SHP77 (cell line): ENCODE data around the gene ZDHHC23.

ENCODE experiments used
- DNase-seq, 2 experiments: peaks; one replicate each; lab custom pipeline; 2025; lab: John Stamatoyannopoulos, UW

Gene ZDHHC23

DNA sequence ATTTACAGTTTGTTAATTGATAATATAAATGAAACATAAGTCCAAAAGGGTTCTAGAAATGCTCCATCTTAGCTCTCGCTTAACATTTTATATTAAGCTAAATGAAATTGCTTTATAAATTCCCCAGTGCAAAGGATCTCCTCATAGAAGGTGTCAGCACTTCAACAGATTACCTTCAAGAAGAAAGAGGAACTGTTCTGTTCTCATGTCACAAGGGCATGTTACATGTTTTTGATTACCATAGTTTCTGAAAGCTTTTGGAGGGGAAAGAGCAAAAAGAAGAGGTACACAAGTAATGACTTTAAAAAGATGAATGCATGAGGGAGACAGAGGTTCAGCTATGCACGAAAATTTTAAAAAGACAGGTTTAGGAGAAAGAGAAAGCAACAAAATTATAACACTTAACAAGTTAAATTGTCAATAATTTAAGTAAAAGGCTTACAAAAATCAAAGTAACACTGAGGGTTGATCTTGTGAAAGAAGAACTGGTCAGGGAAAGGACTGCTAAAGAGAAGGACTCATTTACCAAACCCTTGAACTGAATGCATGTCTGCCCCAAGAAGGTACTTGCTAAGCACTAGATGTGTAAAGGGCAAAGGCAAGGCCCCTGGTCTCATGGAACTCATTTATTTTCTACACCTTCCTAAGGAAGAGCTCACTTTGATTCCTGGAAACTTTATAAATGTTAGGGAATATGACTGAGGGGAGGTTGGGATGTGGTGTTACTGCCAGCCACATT lies 63.4 kb downstream of the ZDHHC23 start:
- DNase-seq: no peak
